ENCODE data around the gene SMTN.

Gene SMTN

DNA sequence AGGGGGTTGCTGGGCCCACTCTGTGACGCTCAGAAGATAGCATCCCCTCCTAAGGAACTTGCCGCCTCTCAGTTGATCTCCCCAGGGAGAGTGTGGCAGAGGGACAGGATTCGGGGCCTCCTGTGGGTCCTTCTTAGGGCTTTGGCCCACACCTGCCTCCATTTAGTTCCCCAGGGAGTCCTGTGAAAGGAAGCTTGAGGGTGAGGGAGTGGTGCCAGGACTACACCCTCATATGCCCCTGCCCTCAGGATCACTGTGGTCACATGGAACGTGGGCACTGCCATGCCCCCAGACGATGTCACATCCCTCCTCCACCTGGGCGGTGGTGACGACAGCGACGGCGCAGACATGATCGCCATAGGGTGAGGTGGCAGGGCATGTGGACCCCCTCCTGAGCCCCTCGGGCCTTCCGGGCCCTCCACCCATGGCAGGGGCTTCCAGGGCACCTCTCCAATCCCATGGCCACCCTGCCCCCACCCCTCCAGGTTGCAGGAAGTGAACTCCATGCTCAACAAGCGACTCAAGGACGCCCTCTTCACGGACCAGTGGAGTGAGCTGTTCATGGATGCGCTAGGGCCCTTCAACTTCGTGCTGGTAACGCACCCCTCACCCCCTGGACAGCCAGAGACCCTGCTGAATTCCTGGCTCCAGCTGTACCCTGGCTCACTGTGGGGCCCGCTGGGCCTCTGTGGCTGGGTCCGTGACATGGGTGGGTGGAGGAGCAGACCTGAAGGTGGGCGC lies 45.2 kb downstream of the SMTN start:
- Histone ChIP-seq H3K36me3 (peaks cover 3% of the 10 kb centered on the region), H3K4me3 (ENCODE audit: low read depth, low read length) (no peak overlapping the region), H3K9me3 (ENCODE audit: severe bottlenecking) (no peaks in the 10 kb centered on the region), H3K27ac (no peak overlapping the region), H3K27me3 (ENCODE audit: insufficient read depth, low read depth, severe bottlenecking) (no peaks in the 10 kb centered on the region)
- no peak for TF ChIP-seq CTCF (IDR thresholded peaks at IDR 0.05; ENCODE audit: low read depth, low read length)
- DNase-seq, result no peak

DNA sequence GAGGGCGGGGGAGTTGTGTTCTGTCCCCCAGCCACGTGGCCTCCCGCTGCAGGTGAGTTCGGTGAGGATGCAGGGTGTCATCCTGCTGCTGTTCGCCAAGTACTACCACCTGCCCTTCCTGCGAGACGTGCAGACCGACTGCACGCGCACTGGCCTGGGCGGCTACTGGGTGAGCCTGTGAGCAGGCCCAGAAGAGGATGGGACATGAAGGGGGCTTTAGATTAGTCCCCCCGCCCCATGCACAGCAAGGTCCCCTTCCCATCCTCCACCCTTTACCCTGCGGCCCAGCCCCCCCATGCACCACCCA lies 45.7 kb downstream of the SMTN start:
- no peak overlapping the region for H3K27ac ChIP-seq
- TF ChIP-seq CTCF (IDR thresholded peaks at IDR 0.05; ENCODE audit: low read depth, low read length), result no peak
- H3K36me3 ChIP-seq, result peaks cover 3% of the 10 kb centered on the region
- no peak for DNase-seq
- H3K4me3 ChIP-seq (ENCODE audit: low read depth, low read length), result no peak overlapping the region
- no peaks in the 10 kb centered on the region for H3K27me3 ChIP-seq (ENCODE audit: insufficient read depth, low read depth, severe bottlenecking)
- no peaks in the 10 kb centered on the region for H3K9me3 ChIP-seq (ENCODE audit: severe bottlenecking)

DNA sequence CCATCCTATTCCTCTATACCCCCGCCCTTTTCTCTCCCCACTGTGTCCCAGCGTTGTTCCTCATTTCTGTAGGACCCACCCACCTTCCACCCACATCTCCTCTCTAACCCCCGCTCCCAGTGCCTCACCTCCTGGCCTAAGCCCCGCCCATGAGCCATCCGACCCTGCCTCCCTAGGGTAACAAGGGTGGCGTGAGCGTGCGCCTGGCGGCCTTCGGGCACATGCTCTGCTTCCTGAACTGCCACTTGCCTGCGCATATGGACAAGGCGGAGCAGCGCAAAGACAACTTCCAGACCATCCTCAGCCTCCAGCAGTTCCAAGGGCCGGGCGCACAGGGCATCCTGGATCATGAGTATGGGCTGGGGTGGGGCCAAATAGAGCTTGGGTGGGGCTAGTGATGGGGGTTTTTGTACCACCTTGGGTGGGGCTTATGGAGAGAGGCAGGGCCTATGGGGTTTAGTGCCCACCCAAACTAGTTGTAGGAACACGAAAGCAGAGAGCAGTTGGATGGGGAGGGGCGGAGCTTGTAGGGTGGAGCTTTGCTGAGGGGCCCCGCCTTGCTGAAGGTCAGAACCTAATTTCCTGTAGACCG lies 46.2 kb downstream of the SMTN start:
- Histone ChIP-seq H3K4me3 (ENCODE audit: low read depth, low read length) (no peak overlapping the region), H3K36me3 (peaks cover 3% of the 10 kb centered on the region), H3K9me3 (ENCODE audit: severe bottlenecking) (no peaks in the 10 kb centered on the region), H3K27me3 (ENCODE audit: insufficient read depth, low read depth, severe bottlenecking) (no peaks in the 10 kb centered on the region), H3K27ac (no peak overlapping the region)
- TF ChIP-seq CTCF (IDR thresholded peaks at IDR 0.05; ENCODE audit: low read depth, low read length), result no peak
- DNase-seq, result no peak

GRCh38 chr22:31128156-31128555 lies 47.0 kb downstream of the SMTN start:
- TF ChIP-seq CTCF (IDR thresholded peaks at IDR 0.05; ENCODE audit: low read depth, low read length), result no peak
- no peak for DNase-seq
- Histone ChIP-seq H3K27me3 (ENCODE audit: insufficient read depth, low read depth, severe bottlenecking) (no peaks in the 10 kb centered on the region), H3K27ac (no peak overlapping the region), H3K4me3 (ENCODE audit: low read depth, low read length) (no peak overlapping the region), H3K9me3 (ENCODE audit: severe bottlenecking) (no peaks in the 10 kb centered on the region), H3K36me3 (peaks cover 3% of the 10 kb centered on the region)

GRCh38 chr22:31130873-31131272 lies 49.8 kb downstream of the SMTN start:
- Histone ChIP-seq H3K4me3 (ENCODE audit: low read depth, low read length) (no peak overlapping the region), H3K36me3 (peaks cover 3% of the 10 kb centered on the region), H3K27me3 (ENCODE audit: insufficient read depth, low read depth, severe bottlenecking) (no peaks in the 10 kb centered on the region), H3K9me3 (ENCODE audit: severe bottlenecking) (no peaks in the 10 kb centered on the region), H3K27ac (no peak overlapping the region)
- no peak for DNase-seq
- TF ChIP-seq CTCF (IDR thresholded peaks at IDR 0.05; ENCODE audit: low read depth, low read length), result no peak

- H3K9me3 ChIP-seq (ENCODE audit: severe bottlenecking), result no peaks in the 10 kb centered on the region
- H3K4me3 ChIP-seq (ENCODE audit: low read depth, low read length), result no peak overlapping the region
- no peaks in the 10 kb centered on the region for H3K27me3 ChIP-seq (ENCODE audit: insufficient read depth, low read depth, severe bottlenecking)
- TF ChIP-seq CTCF (IDR thresholded peaks at IDR 0.05; ENCODE audit: low read depth, low read length), result no peak
- no peak for DNase-seq
- H3K36me3 ChIP-seq, result no peaks in the 10 kb centered on the region; the same call in none of the 2 replicates
- H3K27ac ChIP-seq, result no peak overlapping the region
These were observed 52.8 kb downstream of the SMTN start for GRCh38 chr22:31133911-31134310.
